Activated CD8-positive, alpha-beta memory T cell treated with anti-CD3 and anti-CD28 coated beads, Interleukin-2, amount 10 ng/mL, durations not matched to agents 7 days and 5 days (primary cell): ENCODE measurements around the gene GPSM1. TPM values are rescaled to one million over a fixed set of nuclear protein-coding genes. Genes with fewer than 3 reads are reported as not detected.

Experiments
- total RNA-seq, 2 experiments: library from RNA; stranded (reverse); gene quantifications; one replicate each; pipeline ENCODE4 v1.2.3, GENCODE V29; 2021

GPSM1 gene
- total RNA-seq, 2 experiments from 2014 or later: 4.5 to 6.7 TPM

Other genes with a start within 250 kb of the GPSM1 start
- gene NACC2, start 232.2 kb upstream of the GPSM1 start, total RNA-seq: 1 to 10 TPM; 6.3 to 9.7 TPM
- gene TMEM250, start 208.7 kb upstream of the GPSM1 start, total RNA-seq: 10 to 100 TPM; 42.5 to 44.5 TPM
- not detected for gene LHX3, start 122.4 kb upstream of the GPSM1 start, total RNA-seq
- gene QSOX2, start 81.7 kb upstream of the GPSM1 start, total RNA-seq: 10 to 100 TPM; 11.2 to 13.6 TPM
- not detected for gene CCDC187, start 23.4 kb upstream of the GPSM1 start, total RNA-seq
- 10 to 100 TPM; 22.4 to 23.7 TPM for gene DNLZ, start 36.2 kb downstream of the GPSM1 start, total RNA-seq
- gene CARD9, start 46.1 kb downstream of the GPSM1 start, total RNA-seq: 1 to 10 TPM in 1 of 2 experiments, under 1 TPM in 1; 0.50 to 3.1 TPM
- 10 to 100 TPM; 12.4 to 17.0 TPM for gene SNAPC4, start 72.6 kb downstream of the GPSM1 start, total RNA-seq
- gene ENTR1, start 83.1 kb downstream of the GPSM1 start, total RNA-seq: 10 to 100 TPM; 47.4 to 54.2 TPM
- gene PMPCA, start 83.1 kb downstream of the GPSM1 start, total RNA-seq: 10 to 100 TPM; 64.0 to 76.5 TPM
- 10 to 100 TPM; 20.0 to 21.4 TPM for gene INPP5E, start 112.3 kb downstream of the GPSM1 start, total RNA-seq
- gene SEC16A, start 155.5 kb downstream of the GPSM1 start, total RNA-seq: 10 to 100 TPM; 88.0 to 96.7 TPM
- 10 to 100 TPM; 67.3 to 73.5 TPM for gene NOTCH1, start 218.5 kb downstream of the GPSM1 start, total RNA-seq